PC-9 (cell line): ENCODE results near the gene AADAC.

Experiments
- EZH2 ChIP-seq: fragments of 200-600 bp; sonication (generic); IDR thresholded peaks from 2 replicates; pipeline ENCODE4 v1.8.0; 2017; ENCODE audit warnings: antibody characterized with exemption, low read depth
- TF ChIP-seq, protein P1 (sequence below): fragments of 200-600 bp; sonication (generic); conservative IDR thresholded peaks from 2 replicates; pipeline ENCODE4 v1.6.1; 2017; ENCODE audit warnings: mixed run types, antibody characterized with exemption, mild to moderate bottlenecking, moderate library complexity

DNA sequence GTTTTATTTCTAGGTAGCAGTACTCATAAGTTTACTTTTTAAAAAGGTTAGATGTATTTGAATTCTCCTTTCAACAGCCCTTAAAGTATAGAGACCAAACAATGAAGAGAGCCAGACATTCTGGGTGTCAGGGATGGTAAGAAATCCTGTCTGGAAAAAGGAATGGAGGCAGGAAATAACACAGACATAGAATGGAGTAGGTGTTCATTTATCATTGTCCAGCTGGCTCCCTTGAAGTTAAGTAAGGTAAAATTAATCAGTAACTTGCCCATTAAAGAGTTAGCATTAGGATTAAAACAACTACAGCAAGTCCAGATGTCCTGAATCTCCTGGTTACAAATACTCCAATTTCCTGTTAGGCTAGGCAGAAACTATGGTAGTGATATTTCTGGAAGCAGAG is 46.0 kb downstream of the AADAC start:
- TF ChIP-seq, protein P1, sequence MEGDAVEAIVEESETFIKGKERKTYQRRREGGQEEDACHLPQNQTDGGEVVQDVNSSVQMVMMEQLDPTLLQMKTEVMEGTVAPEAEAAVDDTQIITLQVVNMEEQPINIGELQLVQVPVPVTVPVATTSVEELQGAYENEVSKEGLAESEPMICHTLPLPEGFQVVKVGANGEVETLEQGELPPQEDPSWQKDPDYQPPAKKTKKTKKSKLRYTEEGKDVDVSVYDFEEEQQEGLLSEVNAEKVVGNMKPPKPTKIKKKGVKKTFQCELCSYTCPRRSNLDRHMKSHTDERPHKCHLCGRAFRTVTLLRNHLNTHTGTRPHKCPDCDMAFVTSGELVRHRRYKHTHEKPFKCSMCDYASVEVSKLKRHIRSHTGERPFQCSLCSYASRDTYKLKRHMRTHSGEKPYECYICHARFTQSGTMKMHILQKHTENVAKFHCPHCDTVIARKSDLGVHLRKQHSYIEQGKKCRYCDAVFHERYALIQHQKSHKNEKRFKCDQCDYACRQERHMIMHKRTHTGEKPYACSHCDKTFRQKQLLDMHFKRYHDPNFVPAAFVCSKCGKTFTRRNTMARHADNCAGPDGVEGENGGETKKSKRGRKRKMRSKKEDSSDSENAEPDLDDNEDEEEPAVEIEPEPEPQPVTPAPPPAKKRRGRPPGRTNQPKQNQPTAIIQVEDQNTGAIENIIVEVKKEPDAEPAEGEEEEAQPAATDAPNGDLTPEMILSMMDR = no peak
- TF ChIP-seq EZH2 = no peak
